GM20000 (cell line): ENCODE results near the gene CDH8.
"Not testable (repeated sequence)": the region's sequence is repeated elsewhere in the genome, so short reads cannot be mapped to it uniquely, and the experiment has no call there.

Source experiments
- DNase-seq: peaks from one replicate; pipeline ENCODE4 v3.0.0; 2012; ENCODE audit warnings: low spot score
- TF ChIP-seq, protein P1 (sequence below): IDR thresholded peaks from 2 replicates; pipeline ENCODE4 v1.5.1; 2012; ENCODE audit warnings: mild to moderate bottlenecking, control low read depth; ENCODE audit errors: extremely low read depth, missing control alignments

CDH8 gene

GRCh38 chr16:61812251-61812650 lies 224.0 kb downstream of the CDH8 start:
- TF ChIP-seq, protein P1, sequence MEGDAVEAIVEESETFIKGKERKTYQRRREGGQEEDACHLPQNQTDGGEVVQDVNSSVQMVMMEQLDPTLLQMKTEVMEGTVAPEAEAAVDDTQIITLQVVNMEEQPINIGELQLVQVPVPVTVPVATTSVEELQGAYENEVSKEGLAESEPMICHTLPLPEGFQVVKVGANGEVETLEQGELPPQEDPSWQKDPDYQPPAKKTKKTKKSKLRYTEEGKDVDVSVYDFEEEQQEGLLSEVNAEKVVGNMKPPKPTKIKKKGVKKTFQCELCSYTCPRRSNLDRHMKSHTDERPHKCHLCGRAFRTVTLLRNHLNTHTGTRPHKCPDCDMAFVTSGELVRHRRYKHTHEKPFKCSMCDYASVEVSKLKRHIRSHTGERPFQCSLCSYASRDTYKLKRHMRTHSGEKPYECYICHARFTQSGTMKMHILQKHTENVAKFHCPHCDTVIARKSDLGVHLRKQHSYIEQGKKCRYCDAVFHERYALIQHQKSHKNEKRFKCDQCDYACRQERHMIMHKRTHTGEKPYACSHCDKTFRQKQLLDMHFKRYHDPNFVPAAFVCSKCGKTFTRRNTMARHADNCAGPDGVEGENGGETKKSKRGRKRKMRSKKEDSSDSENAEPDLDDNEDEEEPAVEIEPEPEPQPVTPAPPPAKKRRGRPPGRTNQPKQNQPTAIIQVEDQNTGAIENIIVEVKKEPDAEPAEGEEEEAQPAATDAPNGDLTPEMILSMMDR: no peak
- no peak for DNase-seq

GRCh38 chr16:61807551-61807950 lies 228.7 kb downstream of the CDH8 start:
- TF ChIP-seq, protein P1: no peak

GRCh38 chr16:61801217-61801616 lies 235.0 kb downstream of the CDH8 start:
- DNase-seq: not testable (repeated sequence)

More at GRCh38 chr16:61807551-61807950, 228.7 kb downstream of the CDH8 start:
- DNase-seq: no peak

DNA sequence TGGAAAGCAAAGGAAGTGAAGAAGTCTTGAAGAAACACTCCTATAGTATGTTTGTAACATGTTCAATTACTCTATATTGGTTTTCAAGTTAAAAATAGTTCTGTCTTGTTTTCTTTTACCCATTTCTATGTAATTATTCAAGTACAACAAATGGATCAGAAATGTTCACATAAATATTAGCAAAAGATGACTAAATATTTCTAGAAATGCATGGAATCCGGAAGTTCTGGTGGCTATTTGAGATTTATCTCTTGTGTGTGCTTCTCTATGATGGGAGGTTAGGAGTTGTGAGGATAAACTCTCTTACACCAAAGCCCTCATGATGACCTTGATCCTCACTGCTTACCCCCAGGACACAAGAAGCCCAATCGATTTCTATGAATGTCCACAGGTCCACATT lies 237.5 kb downstream of the CDH8 start:
- TF ChIP-seq, protein P1: no peak
- DNase-seq: no peak

DNA sequence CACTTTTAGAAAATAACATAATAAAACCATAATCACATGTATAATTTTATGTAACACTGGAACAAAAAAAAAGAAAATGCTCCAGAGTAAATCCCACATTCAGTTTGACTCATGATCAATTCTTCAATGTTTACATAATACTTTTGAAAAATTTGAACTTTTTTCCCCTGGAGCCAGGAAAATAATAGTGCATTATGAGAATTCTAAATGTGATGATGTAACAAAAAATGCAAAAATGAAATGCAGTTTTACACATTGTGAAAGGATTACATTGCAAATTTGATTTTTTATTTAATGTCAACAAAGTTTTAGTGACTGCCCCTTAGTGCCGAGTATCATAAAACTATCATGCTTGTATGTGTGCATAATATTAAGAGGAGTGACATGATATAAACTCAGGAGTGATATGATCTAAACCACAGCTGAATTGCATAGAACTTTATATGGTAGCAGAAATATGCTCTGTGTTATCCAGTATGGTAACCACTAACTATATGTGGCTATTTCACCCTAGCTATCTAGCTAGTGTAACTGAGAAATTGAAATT lies 238.2 kb downstream of the CDH8 start:
- DNase-seq: no peak
- TF ChIP-seq, protein P1: no peak

DNA sequence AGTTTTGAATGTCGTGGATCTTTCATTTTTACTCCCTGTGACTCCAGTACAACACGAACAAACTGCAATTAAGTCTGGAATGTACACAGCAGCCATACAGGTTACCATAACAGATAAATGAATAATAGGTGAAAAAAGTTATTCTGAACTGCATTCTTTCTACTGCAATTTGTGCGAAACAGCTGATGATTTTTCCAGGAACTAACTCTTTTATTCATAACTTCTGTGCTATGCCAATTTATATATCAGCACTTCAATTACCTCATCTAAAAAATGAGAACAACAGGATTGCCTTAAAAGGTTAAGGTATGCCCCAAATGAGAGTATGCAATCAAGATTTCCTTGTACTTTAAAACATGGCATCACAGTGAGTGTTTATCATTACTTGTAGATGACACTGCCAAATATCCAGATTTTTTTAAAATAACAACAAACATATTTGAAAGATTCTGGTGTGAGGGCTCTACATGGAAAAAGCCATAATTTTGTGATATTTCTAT lies 238.9 kb downstream of the CDH8 start:
- TF ChIP-seq, protein P1: no peak
- no peak for DNase-seq

GRCh38 chr16:61792194-61792909 lies 243.9 kb downstream of the CDH8 start:
- DNase-seq: no peak
- TF ChIP-seq, protein P1: no peak

- DNase-seq: no peak
- TF ChIP-seq, protein P1: no peak
Measured at GRCh38 chr16:61791464-61791863, 244.8 kb downstream of the CDH8 start.

DNA sequence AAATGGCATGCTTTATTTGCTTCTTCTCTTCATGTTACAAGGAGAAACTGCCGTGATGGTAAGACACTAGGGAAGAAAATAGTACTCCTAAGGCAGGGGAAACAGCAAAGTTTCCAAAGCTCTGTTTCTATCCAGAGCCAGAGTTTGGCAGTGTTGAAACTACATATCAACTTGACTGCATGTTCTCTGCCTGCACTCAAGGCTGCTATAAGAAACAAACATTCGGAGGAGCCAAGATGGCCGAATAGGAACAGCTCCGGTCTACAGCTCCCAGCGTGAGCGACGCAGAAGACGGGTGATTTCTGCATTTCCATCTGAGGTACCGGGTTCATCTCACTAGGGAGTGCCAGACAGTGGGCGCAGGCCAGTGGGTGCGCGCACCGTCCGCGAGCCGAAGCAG lies 254.4 kb downstream of the CDH8 start:
- not testable (repeated sequence) for DNase-seq
